ENCODE data around the gene OR51M1.
"Not testable (repeated sequence)": the region's sequence is repeated elsewhere in the genome, so short reads cannot be mapped to it uniquely, and the experiment has no call there.

The OR51M1 gene

GRCh38 chr11:5363679-5364078, 19.9 kb upstream of the OR51M1 start:
- no peak overlapping the region for H4K8ac ChIP-seq (ENCODE audit: low read depth, low read length)
- no peak overlapping the region for H3K4me2 ChIP-seq (ENCODE audit: low read length)
- no CpG with 5 or more reads among the region's 1 CpG for WGBS (ENCODE audit: extremely low coverage, insufficient coverage, insufficient read length)

DNA sequence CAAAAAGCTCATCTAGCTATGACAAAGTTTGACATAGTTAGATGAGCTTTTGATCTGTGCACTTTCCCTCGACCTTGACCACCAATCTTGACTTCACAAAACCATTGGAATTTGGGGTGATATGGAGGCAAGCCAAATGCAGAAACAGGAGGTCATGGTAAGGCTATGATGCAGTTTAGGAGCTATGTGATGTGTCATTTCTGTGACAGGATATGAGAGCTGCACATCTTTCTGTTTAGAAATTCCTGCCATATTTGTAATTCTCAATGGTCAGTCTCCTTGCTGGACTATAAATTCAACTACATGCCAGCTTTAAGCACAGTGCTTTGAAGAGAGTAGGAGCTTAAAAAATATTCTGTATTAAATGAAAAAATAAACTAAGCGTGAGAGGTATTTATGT, 19.4 kb upstream of the OR51M1 start:
- WGBS (ENCODE audit: extremely low coverage, insufficient coverage, insufficient read length), result no CpG with 5 or more reads among the region's 2 CpGs
- H3K36me3 ChIP-seq (ENCODE audit: control insufficient read depth in 1 of 2, insufficient read depth in 2 of 2, low read length in 2 of 2), result no peaks in the 10 kb centered on the region
- no peak overlapping the region for H2BK12ac ChIP-seq (ENCODE audit: low read length)
- H3K9ac ChIP-seq (ENCODE audit: low read length), result no peak overlapping the region
- H2BK5ac ChIP-seq (ENCODE audit: low read depth, low read length, poor library complexity), result no peak overlapping the region
- no peak overlapping the region for H3K18ac ChIP-seq (ENCODE audit: low read length)
- no peaks in the 10 kb centered on the region for H3K79me2 ChIP-seq (ENCODE audit: control insufficient read depth, insufficient read depth, low read length, poor library complexity)
- H3K4ac ChIP-seq (ENCODE audit: low read depth, low read length), result no peak overlapping the region
- no peaks in the 10 kb centered on the region for H3K9me3 ChIP-seq (ENCODE audit: insufficient read depth, low read depth, low read length)
- peak in 1 of 2 donors; percentile 51 for DNase-seq
- H3K4me1 ChIP-seq (ENCODE audit: control insufficient read depth in 1 of 2, insufficient read depth in 2 of 2, low read length in 2 of 2), result peaks cover 0 to 3% of the 10 kb centered on the region in 2 experiments
- H4K12ac ChIP-seq (ENCODE audit: low read depth, low read length), result no peak overlapping the region
- no peaks in the 10 kb centered on the region for H3K79me1 ChIP-seq (ENCODE audit: low read length)
- H4K91ac ChIP-seq (ENCODE audit: low read depth, low read length), result no peak overlapping the region
- no peak overlapping the region for H3K4me2 ChIP-seq (ENCODE audit: low read length)
- H3K27ac ChIP-seq (ENCODE audit: low read depth, low read length), result no peak overlapping the region
- no peak overlapping the region for H2AFZ ChIP-seq (ENCODE audit: insufficient read depth, low read length, poor library complexity)
- no peak overlapping the region for H3K23ac ChIP-seq (ENCODE audit: low read length)
- no peak overlapping the region for H3K14ac ChIP-seq (ENCODE audit: low read length)
- no peak overlapping the region for H3K4me3 ChIP-seq (ENCODE audit: low read depth, low read length)
- H3K27me3 ChIP-seq (ENCODE audit: insufficient read depth, low read length), result no peaks in the 10 kb centered on the region
- no peak overlapping the region for H2AK5ac ChIP-seq (ENCODE audit: low read length)
- H2BK120ac ChIP-seq (ENCODE audit: insufficient read depth, low read length, poor library complexity), result no peak overlapping the region
- H4K8ac ChIP-seq (ENCODE audit: low read depth, low read length), result no peak overlapping the region

More at GRCh38 chr11:5363679-5364078, 19.9 kb upstream of the OR51M1 start:
- DNase-seq, result no peak
- Histone ChIP-seq H3K79me1 (ENCODE audit: low read length) (no peaks in the 10 kb centered on the region), H3K27ac (ENCODE audit: low read depth, low read length) (no peak overlapping the region), H3K9ac (ENCODE audit: low read length) (no peak overlapping the region), H2BK120ac (ENCODE audit: insufficient read depth, low read length, poor library complexity) (no peak overlapping the region), H3K23ac (ENCODE audit: low read length) (no peak overlapping the region), H2BK12ac (ENCODE audit: low read length) (no peak overlapping the region), H3K14ac (ENCODE audit: low read length) (no peak overlapping the region), H3K79me2 (ENCODE audit: control insufficient read depth, insufficient read depth, low read length, poor library complexity) (no peaks in the 10 kb centered on the region), H3K4ac (ENCODE audit: low read depth, low read length) (no peak overlapping the region), H2AK5ac (ENCODE audit: low read length) (no peak overlapping the region), H2BK5ac (ENCODE audit: low read depth, low read length, poor library complexity) (no peak overlapping the region), H3K36me3 (ENCODE audit: control insufficient read depth in 1 of 2, insufficient read depth in 2 of 2, low read length in 2 of 2) (no peaks in the 10 kb centered on the region), H3K4me3 (ENCODE audit: low read depth, low read length) (no peak overlapping the region), H3K27me3 (ENCODE audit: insufficient read depth, low read length) (no peaks in the 10 kb centered on the region), H3K4me1 (ENCODE audit: control insufficient read depth in 1 of 2, insufficient read depth in 2 of 2, low read length in 2 of 2) (peaks cover 0 to 3% of the 10 kb centered on the region in 2 experiments), H3K9me3 (ENCODE audit: insufficient read depth, low read depth, low read length) (no peaks in the 10 kb centered on the region), H2AFZ (ENCODE audit: insufficient read depth, low read length, poor library complexity) (no peak overlapping the region), H4K12ac (ENCODE audit: low read depth, low read length) (no peak overlapping the region), H4K91ac (ENCODE audit: low read depth, low read length) (no peak overlapping the region), H3K18ac (ENCODE audit: low read length) (no peak overlapping the region)

DNA sequence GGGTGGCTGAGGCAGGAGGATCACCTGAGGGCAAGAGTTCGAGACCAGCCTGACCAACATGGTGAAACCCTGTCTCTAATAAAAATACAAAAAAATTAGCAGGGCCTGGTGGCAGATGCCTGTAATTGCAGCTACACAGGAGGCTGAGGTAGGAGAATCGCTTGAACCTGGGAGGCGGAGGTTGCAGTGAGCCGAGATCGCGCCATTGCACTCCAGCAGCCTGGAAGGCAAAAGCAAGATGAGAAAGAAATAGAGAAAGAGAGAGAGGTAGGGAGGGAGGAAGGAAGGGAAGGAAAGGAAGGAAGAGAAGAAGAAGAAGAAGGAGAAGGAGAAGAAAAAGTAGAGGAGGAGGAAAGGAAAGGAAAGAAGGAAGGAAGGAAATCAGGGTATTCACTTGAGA, 17.2 kb upstream of the OR51M1 start:
- not testable (repeated sequence) for H4K12ac ChIP-seq (ENCODE audit: low read depth, low read length); H2AFZ ChIP-seq (ENCODE audit: insufficient read depth, low read length, poor library complexity); H3K23ac ChIP-seq (ENCODE audit: low read length); H3K4me1 ChIP-seq (ENCODE audit: control insufficient read depth in 1 of 2, insufficient read depth in 2 of 2, low read length in 2 of 2); H2AK5ac ChIP-seq (ENCODE audit: low read length); H3K14ac ChIP-seq (ENCODE audit: low read length); H3K27ac ChIP-seq (ENCODE audit: low read depth, low read length); H3K79me1 ChIP-seq (ENCODE audit: low read length); H2BK12ac ChIP-seq (ENCODE audit: low read length); H3K18ac ChIP-seq (ENCODE audit: low read length); H3K4ac ChIP-seq (ENCODE audit: low read depth, low read length); H2BK120ac ChIP-seq (ENCODE audit: insufficient read depth, low read length, poor library complexity); H3K4me3 ChIP-seq (ENCODE audit: low read depth, low read length); DNase-seq; H3K27me3 ChIP-seq (ENCODE audit: insufficient read depth, low read length); H3K36me3 ChIP-seq (ENCODE audit: control insufficient read depth in 1 of 2, insufficient read depth in 2 of 2, low read length in 2 of 2); H3K79me2 ChIP-seq (ENCODE audit: control insufficient read depth, insufficient read depth, low read length, poor library complexity); H3K9me3 ChIP-seq (ENCODE audit: insufficient read depth, low read depth, low read length); H4K8ac ChIP-seq (ENCODE audit: low read depth, low read length); H2BK5ac ChIP-seq (ENCODE audit: low read depth, low read length, poor library complexity); H4K91ac ChIP-seq (ENCODE audit: low read depth, low read length); H3K9ac ChIP-seq (ENCODE audit: low read length); H3K4me2 ChIP-seq (ENCODE audit: low read length)
- no CpG with 5 or more reads among the region's 6 CpGs for WGBS (ENCODE audit: extremely low coverage, insufficient coverage, insufficient read length)

DNA sequence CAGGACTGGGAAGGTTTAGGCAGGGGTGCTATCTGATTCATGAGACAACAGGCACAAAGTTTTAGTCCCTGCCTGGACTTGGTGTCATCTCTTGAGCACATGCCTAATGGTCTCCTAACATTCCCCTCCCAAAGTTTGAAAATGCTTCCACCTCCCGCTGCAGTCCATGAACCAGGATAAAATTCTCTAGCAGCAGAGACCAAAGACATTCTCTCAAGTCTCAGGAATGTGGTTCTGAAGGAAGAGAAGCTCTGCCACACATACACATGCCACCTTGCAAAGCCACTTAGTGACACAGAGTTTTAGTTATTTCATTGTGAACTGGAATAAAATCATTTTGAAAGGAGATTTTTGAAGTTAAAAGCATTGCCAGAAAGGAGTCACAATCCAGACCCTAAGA, 16.8 kb upstream of the OR51M1 start:
- no peaks in the 10 kb centered on the region for H3K79me1 ChIP-seq (ENCODE audit: low read length)
- H3K79me2 ChIP-seq (ENCODE audit: control insufficient read depth, insufficient read depth, low read length, poor library complexity), result no peaks in the 10 kb centered on the region
- no peaks in the 10 kb centered on the region for H3K9me3 ChIP-seq (ENCODE audit: insufficient read depth, low read depth, low read length)
- H3K4me2 ChIP-seq (ENCODE audit: low read length), result no peak overlapping the region
- no peak overlapping the region for H3K23ac ChIP-seq (ENCODE audit: low read length)
- no peak overlapping the region for H4K91ac ChIP-seq (ENCODE audit: low read depth, low read length)
- H3K27me3 ChIP-seq (ENCODE audit: insufficient read depth, low read length), result no peaks in the 10 kb centered on the region
- H3K4me1 ChIP-seq (ENCODE audit: control insufficient read depth in 1 of 2, insufficient read depth in 2 of 2, low read length in 2 of 2), result peaks cover 0 to 3% of the 10 kb centered on the region in 2 experiments
- H2BK120ac ChIP-seq (ENCODE audit: insufficient read depth, low read length, poor library complexity), result no peak overlapping the region
- no peak overlapping the region for H3K9ac ChIP-seq (ENCODE audit: low read length)
- no peak overlapping the region for H3K4ac ChIP-seq (ENCODE audit: low read depth, low read length)
- no peak overlapping the region for H3K14ac ChIP-seq (ENCODE audit: low read length)
- no peak overlapping the region for H2BK12ac ChIP-seq (ENCODE audit: low read length)
- peak in 1 of 2 donors; percentile 30 for DNase-seq
- no peak overlapping the region for H4K12ac ChIP-seq (ENCODE audit: low read depth, low read length)
- no peak overlapping the region for H2AFZ ChIP-seq (ENCODE audit: insufficient read depth, low read length, poor library complexity)
- no CpG with 5 or more reads among the region's 1 CpG for WGBS (ENCODE audit: extremely low coverage, insufficient coverage, insufficient read length)
- H3K18ac ChIP-seq (ENCODE audit: low read length), result no peak overlapping the region
- no peak overlapping the region for H3K27ac ChIP-seq (ENCODE audit: low read depth, low read length)
- H3K4me3 ChIP-seq (ENCODE audit: low read depth, low read length), result no peak overlapping the region
- H3K36me3 ChIP-seq (ENCODE audit: control insufficient read depth in 1 of 2, insufficient read depth in 2 of 2, low read length in 2 of 2), result no peaks in the 10 kb centered on the region
- no peak overlapping the region for H4K8ac ChIP-seq (ENCODE audit: low read depth, low read length)
- H2AK5ac ChIP-seq (ENCODE audit: low read length), result no peak overlapping the region
- H2BK5ac ChIP-seq (ENCODE audit: low read depth, low read length, poor library complexity), result no peak overlapping the region
